Left lung (tissue), 10 donors: ENCODE measurements around the gene RCOR3. TPM values are rescaled to one million over a fixed set of nuclear protein-coding genes. Genes with fewer than 3 reads are reported as not detected.

ENCODE experiments used
- ATAC-seq: fragments of 200-7000 bp; cut with Tn5 transposase; one replicate; pipeline ENCODE4 v1.9.1; 2020; ENCODE audit warnings: moderate library complexity
- DNase-seq, 4 donors: peaks; one replicate each; pipeline ENCODE4 v3.0.0-alpha.2; 2013 to 2020
- H3K27ac ChIP-seq, 2 donors: fragments of 200-600 bp; sonication (generic) in 1 of 2; one replicate each; pipeline versions ENCODE4 v1.5.0 to v1.8.0; 2020 to 2021
- H3K27me3 ChIP-seq, 2 donors: fragments of 200-600 bp; sonication (generic) in 1 of 2; one replicate each; pipeline versions ENCODE4 v1.5.0 to v1.8.0; 2020 to 2021
- H3K36me3 ChIP-seq, 2 donors: fragments of 200-600 bp; sonication (generic) in 1 of 2; one replicate each; pipeline versions ENCODE4 v1.5.0 to v1.8.0; 2020 to 2021
- H3K4me1 ChIP-seq, 2 donors: fragments of 200-600 bp; one replicate each; pipeline ENCODE4 v1.8.0; 2021
- H3K4me3 ChIP-seq, 2 donors: fragments of 200-600 bp; sonication (generic) in 1 of 2; one replicate each; pipeline versions ENCODE4 v1.5.0 to v1.8.0; 2020 to 2021; ENCODE audit warnings: mild to moderate bottlenecking in 1 of 2
- H3K9me3 ChIP-seq, 2 donors: fragments of 200-600 bp; sonication (generic) in 1 of 2; one replicate each; pipeline versions ENCODE4 v1.5.0 to v1.8.0; 2020 to 2021
- intact Hi-C, 2 donors: fragments of 100-400 bp; cut with DNase I; formaldehyde crosslinking; loops; one replicate each; pipeline versions ENCODE4 v1.11.2 to v1.14.2; 2022
- polyA plus RNA-seq, 6 donors: library from polyadenylated mRNA; unstranded; fragments of 120-200 nt; gene quantifications; one replicate each; pipeline ENCODE4 v1.2.1, GENCODE V29; 2013; ENCODE audit not compliant: insufficient read length in 6 of 6
- total RNA-seq, 2 donors: library from RNA; stranded (reverse); fragmentation: NEBNext Ultra II Directional; extraction: Animal tissue kit (Norgen Biotek cat#: 25700); gene quantifications; one replicate each; pipeline ENCODE4 v1.2.1, GENCODE V29; 2021
- TF ChIP-seq, protein P1 (sequence below), 2 donors: fragments of 200-600 bp; sonication (generic) in 1 of 2; IDR thresholded peaks; one replicate each; pipeline versions ENCODE4 v1.5.0 to v1.8.0; 2021; ENCODE audit warnings: antibody characterized with exemption in 2 of 2
- donor health status: DM: no; HTN: yes; CAD: no.
- donor health status: DM: no; HTN: no; CAD: no.

The RCOR3 gene
- total and polyA plus RNA-seq, 8 donors: 44.5 to 113 (median 95.0) TPM

DNA sequence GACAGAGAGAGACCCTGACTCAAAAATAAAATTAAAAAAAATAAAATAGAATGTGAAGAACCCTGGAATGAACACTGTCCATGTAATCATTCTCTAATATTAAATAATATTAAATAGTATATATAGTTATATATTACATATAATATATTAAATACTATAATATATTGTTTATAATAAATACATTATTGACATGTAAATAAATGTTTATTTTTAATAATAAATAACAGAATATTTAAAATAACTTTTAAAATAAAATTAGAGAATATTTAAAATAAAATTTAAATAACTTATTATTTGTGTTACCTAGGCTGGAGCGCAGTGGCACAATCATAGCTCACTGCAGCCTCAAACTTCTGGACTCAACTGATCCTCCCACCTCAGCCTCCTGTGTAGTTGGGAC lies 99.5 kb downstream of the RCOR3 start:
- Histone ChIP-seq H3K9me3 (no peaks in the 10 kb centered on the region), H3K36me3 (peaks cover 0 to 9% of the 10 kb centered on the region in 2 donors), H3K4me3 (no peak overlapping the region), H3K4me1 (no peaks in the 10 kb centered on the region), H3K27ac (no peak overlapping the region), H3K27me3 (no peaks in the 10 kb centered on the region)
- DNase-seq: no peak
- no peak for ATAC-seq
- intact Hi-C loops: no loop called here
- TF ChIP-seq, protein P1, sequence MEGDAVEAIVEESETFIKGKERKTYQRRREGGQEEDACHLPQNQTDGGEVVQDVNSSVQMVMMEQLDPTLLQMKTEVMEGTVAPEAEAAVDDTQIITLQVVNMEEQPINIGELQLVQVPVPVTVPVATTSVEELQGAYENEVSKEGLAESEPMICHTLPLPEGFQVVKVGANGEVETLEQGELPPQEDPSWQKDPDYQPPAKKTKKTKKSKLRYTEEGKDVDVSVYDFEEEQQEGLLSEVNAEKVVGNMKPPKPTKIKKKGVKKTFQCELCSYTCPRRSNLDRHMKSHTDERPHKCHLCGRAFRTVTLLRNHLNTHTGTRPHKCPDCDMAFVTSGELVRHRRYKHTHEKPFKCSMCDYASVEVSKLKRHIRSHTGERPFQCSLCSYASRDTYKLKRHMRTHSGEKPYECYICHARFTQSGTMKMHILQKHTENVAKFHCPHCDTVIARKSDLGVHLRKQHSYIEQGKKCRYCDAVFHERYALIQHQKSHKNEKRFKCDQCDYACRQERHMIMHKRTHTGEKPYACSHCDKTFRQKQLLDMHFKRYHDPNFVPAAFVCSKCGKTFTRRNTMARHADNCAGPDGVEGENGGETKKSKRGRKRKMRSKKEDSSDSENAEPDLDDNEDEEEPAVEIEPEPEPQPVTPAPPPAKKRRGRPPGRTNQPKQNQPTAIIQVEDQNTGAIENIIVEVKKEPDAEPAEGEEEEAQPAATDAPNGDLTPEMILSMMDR (IDR thresholded peaks at IDR 0.05): no peak

DNA sequence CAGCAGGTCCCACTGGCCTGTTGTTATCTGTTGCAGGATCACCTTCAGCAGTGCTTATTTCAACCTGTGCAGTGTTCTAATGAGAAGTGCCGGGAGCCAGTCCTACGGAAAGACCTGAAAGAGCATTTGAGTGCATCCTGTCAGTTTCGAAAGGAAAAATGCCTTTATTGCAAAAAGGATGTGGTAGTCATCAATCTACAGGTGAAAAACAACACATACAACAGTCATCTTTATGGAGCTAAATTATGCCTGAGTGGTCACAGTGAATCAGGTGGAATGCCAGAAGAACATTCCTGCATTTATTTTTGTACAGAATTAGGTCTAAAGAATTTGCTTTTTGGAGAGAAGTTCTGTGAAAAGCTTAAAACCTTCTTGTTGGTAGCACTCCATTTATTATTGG lies 100.7 kb downstream of the RCOR3 start:
- TF ChIP-seq, protein P1 (IDR thresholded peaks at IDR 0.05): no peak
- ATAC-seq: no peak
- Histone ChIP-seq H3K27ac (no peak overlapping the region), H3K27me3 (no peaks in the 10 kb centered on the region), H3K4me3 (no peak overlapping the region), H3K9me3 (no peaks in the 10 kb centered on the region), H3K36me3 (peaks cover 0 to 9% of the 10 kb centered on the region in 2 donors), H3K4me1 (no peaks in the 10 kb centered on the region)
- no peak for DNase-seq
- intact Hi-C loops: no loop called here

DNA sequence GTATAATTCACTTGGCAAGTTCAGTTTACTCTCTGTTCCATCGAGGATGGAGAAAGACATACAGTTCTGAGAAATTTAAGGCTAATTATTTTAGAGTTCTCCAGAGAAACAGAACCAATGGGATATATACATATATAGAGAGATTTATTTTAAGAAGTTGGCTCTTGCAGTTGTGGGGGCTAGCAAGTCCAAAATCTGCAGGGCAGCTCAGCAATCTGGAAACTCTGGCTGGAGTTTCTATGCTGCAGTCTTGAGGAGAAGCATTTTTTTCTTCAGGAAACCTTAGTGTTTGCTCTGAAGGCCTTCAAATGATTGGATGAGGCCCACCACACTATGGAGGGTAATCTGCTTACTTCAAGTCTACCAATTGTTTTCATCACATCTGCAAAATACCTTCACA lies 102.0 kb downstream of the RCOR3 start:
- Histone ChIP-seq H3K36me3 (peaks cover 0 to 13% of the 10 kb centered on the region in 2 donors), H3K4me1 (no peaks in the 10 kb centered on the region), H3K4me3 (no peak overlapping the region), H3K27me3 (no peaks in the 10 kb centered on the region), H3K9me3 (no peaks in the 10 kb centered on the region), H3K27ac (no peak overlapping the region)
- DNase-seq (no peak), ATAC-seq (no peak)
- TF ChIP-seq, protein P1 (IDR thresholded peaks at IDR 0.05): no peak
- intact Hi-C loops: no loop called here

Other genes starting within 250 kb of the RCOR3 start
- under 1 TPM; 0.06 to 0.08 TPM for gene KCNH1, start 125.2 kb upstream of the RCOR3 start, total RNA-seq
- under 1 TPM; 0.04 to 0.54 (median 0.20) TPM for gene KCNH1, start 125.2 kb upstream of the RCOR3 start, polyA plus RNA-seq
- gene TRAF5, start 67.5 kb downstream of the RCOR3 start, total RNA-seq: 10 to 100 TPM; 10.1 to 11.5 TPM
- gene TRAF5, start 67.5 kb downstream of the RCOR3 start, polyA plus RNA-seq: 10 to 100 TPM; 19.8 to 29.2 (median 25.2) TPM
- gene RD3, start 232.8 kb downstream of the RCOR3 start, total RNA-seq: not detected
- under 1 TPM in 5 of 6 donors, not detected in 1; 0.07 to 0.09 (median 0.07) TPM for gene RD3, start 232.8 kb downstream of the RCOR3 start, polyA plus RNA-seq